Erythroblast (primary cell): ENCODE measurements around the gene LRP1B.

Experiments
- GATA1 ChIP-seq: IDR thresholded peaks from 2 replicates; pipeline ENCODE4 v1.6.1; 2011; ENCODE audit warnings: low read depth, mild to moderate bottlenecking, control low read depth, low read length, moderate library complexity
- POLR2A ChIP-seq: IDR thresholded peaks from 2 replicates; pipeline ENCODE4 v1.6.1; 2011; ENCODE audit warnings: mild to moderate bottlenecking, low read length

GRCh38 chr2:141524777-141525176 lies 606.0 kb downstream of the LRP1B start:
- TF ChIP-seq POLR2A (no peak), GATA1 (no peak)
